ENCODE data around the gene TPK1.

Gene TPK1

DNA sequence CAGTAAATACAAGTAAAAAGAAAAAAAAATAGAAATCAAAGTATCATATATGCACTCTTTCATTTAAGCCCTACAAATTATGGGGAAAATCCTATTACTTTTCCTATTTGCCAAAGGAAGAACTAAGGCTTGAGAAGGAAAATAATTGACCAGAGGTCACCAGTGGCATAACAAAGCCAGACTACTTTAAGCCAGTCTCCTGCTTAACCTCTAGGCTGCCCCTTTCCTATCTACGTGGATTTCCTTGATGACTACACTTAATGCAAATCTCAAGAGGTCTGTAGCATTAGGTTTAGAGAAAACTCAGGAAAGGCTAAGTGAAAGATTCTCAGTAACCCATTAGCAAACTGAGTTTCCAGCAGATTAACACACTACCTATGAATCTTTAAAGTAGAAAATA is 49.8 kb downstream of the TPK1 start:
- Histone ChIP-seq H3K9me3 (ENCODE audit: low read length) (no peaks in the 10 kb centered on the region), H3K27ac (ENCODE audit: low read depth, low read length, poor library complexity, severe bottlenecking) (no peak overlapping the region), H3F3A (ENCODE audit: insufficient read depth, low read length) (no peaks in the 10 kb centered on the region), H4K20me1 (ENCODE audit: insufficient read depth, low read length) (0 out of 2 replicates have a peak, but pooled peaks cover 3% of the 10 kb centered on the region), H3K9me2 (ENCODE audit: low read depth, low read length) (peaks cover 2% of the 10 kb centered on the region; the same call in 1 of the 2 replicates), H3K4me2 (ENCODE audit: low read length) (no peak overlapping the region), H3K4me3 (ENCODE audit: low read depth, low read length, poor library complexity, severe bottlenecking) (no peak overlapping the region), H3K36me3 (ENCODE audit: insufficient read depth, low read length) (no peaks in the 10 kb centered on the region), H3K79me2 (ENCODE audit: insufficient read depth, low read length) (no peaks in the 10 kb centered on the region), H2AFZ (ENCODE audit: low read length) (no peak overlapping the region), H3K9ac (ENCODE audit: low read length) (no peak overlapping the region), H3K27me3 (ENCODE audit: insufficient read depth, low read length) (no peaks in the 10 kb centered on the region), H3K4me1 (ENCODE audit: insufficient read depth, low read length, severe bottlenecking) (no peaks in the 10 kb centered on the region)
- TF ChIP-seq EZH2 (IDR thresholded peaks at IDR 0.05; ENCODE audit: borderline replicate concordance, low read length) = no peak
- TF ChIP-seq, protein P1, sequence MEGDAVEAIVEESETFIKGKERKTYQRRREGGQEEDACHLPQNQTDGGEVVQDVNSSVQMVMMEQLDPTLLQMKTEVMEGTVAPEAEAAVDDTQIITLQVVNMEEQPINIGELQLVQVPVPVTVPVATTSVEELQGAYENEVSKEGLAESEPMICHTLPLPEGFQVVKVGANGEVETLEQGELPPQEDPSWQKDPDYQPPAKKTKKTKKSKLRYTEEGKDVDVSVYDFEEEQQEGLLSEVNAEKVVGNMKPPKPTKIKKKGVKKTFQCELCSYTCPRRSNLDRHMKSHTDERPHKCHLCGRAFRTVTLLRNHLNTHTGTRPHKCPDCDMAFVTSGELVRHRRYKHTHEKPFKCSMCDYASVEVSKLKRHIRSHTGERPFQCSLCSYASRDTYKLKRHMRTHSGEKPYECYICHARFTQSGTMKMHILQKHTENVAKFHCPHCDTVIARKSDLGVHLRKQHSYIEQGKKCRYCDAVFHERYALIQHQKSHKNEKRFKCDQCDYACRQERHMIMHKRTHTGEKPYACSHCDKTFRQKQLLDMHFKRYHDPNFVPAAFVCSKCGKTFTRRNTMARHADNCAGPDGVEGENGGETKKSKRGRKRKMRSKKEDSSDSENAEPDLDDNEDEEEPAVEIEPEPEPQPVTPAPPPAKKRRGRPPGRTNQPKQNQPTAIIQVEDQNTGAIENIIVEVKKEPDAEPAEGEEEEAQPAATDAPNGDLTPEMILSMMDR (IDR thresholded peaks at IDR 0.05; ENCODE audit: low read length) = no peak

GRCh38 chr7:144785521-144785920 is 50.3 kb downstream of the TPK1 start:
- H3K36me3 ChIP-seq (ENCODE audit: insufficient read depth, low read length) = no peaks in the 10 kb centered on the region
- no peaks in the 10 kb centered on the region for H3K4me1 ChIP-seq (ENCODE audit: insufficient read depth, low read length, severe bottlenecking)
- no peaks in the 10 kb centered on the region for H3K79me2 ChIP-seq (ENCODE audit: insufficient read depth, low read length)
- no peak overlapping the region for H3K9ac ChIP-seq (ENCODE audit: low read length)
- H3K27ac ChIP-seq (ENCODE audit: low read depth, low read length, poor library complexity, severe bottlenecking) = no peak overlapping the region
- no peak overlapping the region for H2AFZ ChIP-seq (ENCODE audit: low read length)
- no peak overlapping the region for H3K4me3 ChIP-seq (ENCODE audit: low read depth, low read length, poor library complexity, severe bottlenecking)
- H3F3A ChIP-seq (ENCODE audit: insufficient read depth, low read length) = no peaks in the 10 kb centered on the region
- H3K4me2 ChIP-seq (ENCODE audit: low read length) = no peak overlapping the region
- peaks cover 2% of the 10 kb centered on the region; the same call in 1 of the 2 replicates for H3K9me2 ChIP-seq (ENCODE audit: low read depth, low read length)
- H3K9me3 ChIP-seq (ENCODE audit: low read length) = no peaks in the 10 kb centered on the region
- 0 out of 2 replicates have a peak, but pooled peaks cover 3% of the 10 kb centered on the region for H4K20me1 ChIP-seq (ENCODE audit: insufficient read depth, low read length)
- TF ChIP-seq EZH2 (IDR thresholded peaks at IDR 0.05; ENCODE audit: borderline replicate concordance, low read length) = no peak
- TF ChIP-seq, protein P1 (IDR thresholded peaks at IDR 0.05; ENCODE audit: low read length) = no peak
- H3K27me3 ChIP-seq (ENCODE audit: insufficient read depth, low read length) = no peaks in the 10 kb centered on the region

GRCh38 chr7:144784943-144785342 is 50.9 kb downstream of the TPK1 start:
- Histone ChIP-seq H3K4me2 (ENCODE audit: low read length) (no peak overlapping the region), H2AFZ (ENCODE audit: low read length) (no peak overlapping the region), H3K9ac (ENCODE audit: low read length) (no peak overlapping the region), H3K4me1 (ENCODE audit: insufficient read depth, low read length, severe bottlenecking) (no peaks in the 10 kb centered on the region), H3K36me3 (ENCODE audit: insufficient read depth, low read length) (no peaks in the 10 kb centered on the region), H3K79me2 (ENCODE audit: insufficient read depth, low read length) (no peaks in the 10 kb centered on the region), H4K20me1 (ENCODE audit: insufficient read depth, low read length) (0 out of 2 replicates have a peak, but pooled peaks cover 3% of the 10 kb centered on the region), H3K4me3 (ENCODE audit: low read depth, low read length, poor library complexity, severe bottlenecking) (no peak overlapping the region), H3K9me3 (ENCODE audit: low read length) (no peaks in the 10 kb centered on the region), H3K9me2 (ENCODE audit: low read depth, low read length) (peaks cover 2% of the 10 kb centered on the region; the same call in 1 of the 2 replicates), H3F3A (ENCODE audit: insufficient read depth, low read length) (no peaks in the 10 kb centered on the region), H3K27ac (ENCODE audit: low read depth, low read length, poor library complexity, severe bottlenecking) (no peak overlapping the region), H3K27me3 (ENCODE audit: insufficient read depth, low read length) (no peaks in the 10 kb centered on the region)
- no peak for TF ChIP-seq EZH2 (IDR thresholded peaks at IDR 0.05; ENCODE audit: borderline replicate concordance, low read length)
- TF ChIP-seq, protein P1 (IDR thresholded peaks at IDR 0.05; ENCODE audit: low read length) = no peak

Data from OCI-LY1 (cell line).